GM19328 (cell line): ENCODE measurements around the gene FAM53A.

ENCODE experiments used
- ATAC-seq: cut with Tn5 transposase; IDR thresholded peaks from one replicate; pipeline ENCODE4 v1.9.1; 2021; ENCODE audit warnings: mild to moderate bottlenecking, moderate library complexity; ENCODE audit not compliant: unreplicated experiment

Gene FAM53A

GRCh38 chr4:1625600-1626138 is 58.4 kb downstream of the FAM53A start:
- ATAC-seq: no peak

- no peak for ATAC-seq
Observed at GRCh38 chr4:1624519-1624910, 59.6 kb downstream of the FAM53A start.

GRCh38 chr4:1623821-1624518 is 60.1 kb downstream of the FAM53A start:
- no peak for ATAC-seq

- no peak for ATAC-seq
Observed at GRCh38 chr4:1623400-1623799, 60.7 kb downstream of the FAM53A start.

GRCh38 chr4:1622956-1623355 is 61.2 kb downstream of the FAM53A start:
- no peak for ATAC-seq

- no peak for ATAC-seq
Observed at GRCh38 chr4:1622238-1622637, 61.9 kb downstream of the FAM53A start.

- no peak for ATAC-seq
Observed at GRCh38 chr4:1621526-1621925, 62.6 kb downstream of the FAM53A start.

- no peak for ATAC-seq
Observed at GRCh38 chr4:1619151-1619672, 64.9 kb downstream of the FAM53A start.

GRCh38 chr4:1618438-1618837 is 65.7 kb downstream of the FAM53A start:
- ATAC-seq: no peak

GRCh38 chr4:1616557-1616930 is 67.6 kb downstream of the FAM53A start:
- no peak for ATAC-seq

- ATAC-seq: no peak
Observed at GRCh38 chr4:1615786-1616556, 68.1 kb downstream of the FAM53A start.

GRCh38 chr4:1614854-1615595 is 69.1 kb downstream of the FAM53A start:
- ATAC-seq: no peak

- no peak for ATAC-seq
Observed at GRCh38 chr4:1614502-1614853, 69.6 kb downstream of the FAM53A start.

GRCh38 chr4:1614049-1614448 is 70.1 kb downstream of the FAM53A start:
- no peak for ATAC-seq

GRCh38 chr4:1613099-1613495 is 71.0 kb downstream of the FAM53A start:
- ATAC-seq: no peak

- no peak for ATAC-seq
Observed at GRCh38 chr4:1612278-1613098, 71.6 kb downstream of the FAM53A start.

- no peak for ATAC-seq
Observed at GRCh38 chr4:1611501-1611870, 72.6 kb downstream of the FAM53A start.

GRCh38 chr4:1610791-1611500 is 73.2 kb downstream of the FAM53A start:
- ATAC-seq: no peak

GRCh38 chr4:1609901-1610790 is 74.0 kb downstream of the FAM53A start:
- no peak for ATAC-seq
